Right lobe of liver (tissue), 6 donors: ENCODE data around the gene HEXIM2. TPM values are rescaled to one million over a fixed set of nuclear protein-coding genes. Genes with fewer than 3 reads are reported as not detected.

Experiments used
- ATAC-seq, 4 donors: fragments of 200-7000 bp; cut with Tn5 transposase; one replicate each; pipeline ENCODE4 v1.9.1; 2020; ENCODE audit warnings: mild to moderate bottlenecking in 4 of 4, moderate library complexity in 4 of 4
- DNase-seq, 3 donors: peaks; one replicate each; pipeline ENCODE4 v3.0.0-alpha.2; 2020
- H3K27ac ChIP-seq, 3 donors: fragments of 200-600 bp; one replicate each; pipeline ENCODE4 v1.8.0; 2022
- H3K27me3 ChIP-seq, 2 donors: fragments of 200-600 bp; one replicate each; pipeline ENCODE4 v1.8.0; 2022
- H3K36me3 ChIP-seq, 4 donors: fragments of 200-600 bp; sonication (generic) in 1 of 4; one replicate each; pipeline versions ENCODE4 v1.5.1 to v1.8.0; 2017 to 2022; ENCODE audit warnings: control low read depth in 1 of 4
- H3K4me1 ChIP-seq, 4 donors: fragments of 200-600 bp; sonication (generic) in 1 of 4; one replicate each; pipeline versions ENCODE4 v1.5.1 to v1.8.0; 2017 to 2022; ENCODE audit warnings: control low read depth in 1 of 4
- H3K4me3 ChIP-seq, 3 donors: fragments of 200-600 bp; one replicate each; pipeline ENCODE4 v1.8.0; 2022
- H3K9me3 ChIP-seq, 4 donors: fragments of 200-600 bp; sonication (generic) in 1 of 4; one replicate each; pipeline versions ENCODE4 v1.5.1 to v1.8.0; 2017 to 2022; ENCODE audit warnings: control low read depth in 1 of 4
- CTCF ChIP-seq, 4 donors: fragments of 200-600 bp in 3 of 4; fragments of 450-650 bp in 1 of 4; IDR thresholded peaks; one replicate each; pipeline versions ENCODE4 v1.5.1 to v1.8.0; 2016 to 2022; ENCODE audit warnings: antibody characterized with exemption in 4 of 4, mild to moderate bottlenecking in 2 of 4
- POLR2A ChIP-seq: fragments of 450-650 bp; IDR thresholded peaks from one replicate; pipeline ENCODE4 v1.6.1; 2017; ENCODE audit warnings: antibody characterized with exemption, mild to moderate bottlenecking
- WGBS: methylation state at CpG from one replicate; pipeline ENCODE4 v1.1.6; 2018; ENCODE audit warnings: low coverage, low lambda C conversion rate; ENCODE audit not compliant: insufficient coverage; ENCODE audit errors: missing lambda C conversion rate; 5-methylcytosine and 5-hydroxymethylcytosine counted together
- intact Hi-C, 2 donors: fragments of 100-400 bp; cut with DNase I; formaldehyde crosslinking; loops; one replicate each; pipeline versions ENCODE4 v1.11.2 to v1.14.1; 2022
- total RNA-seq, 6 experiments: library from RNA; depleted of rRNA in 2 of 6; stranded (reverse); fragments of >200 nt in 2 of 6; fragmentation: NEBNext Ultra II Directional in 3 of 6; extraction: Animal tissue kit (Norgen Biotek cat#: 25700) in 3 of 6; gene quantifications; one replicate each; pipeline versions ENCODE4 v1.1.0 to v1.2.4, GENCODE V29; 2016 to 2023
- donor health status: DM: no; HTN: yes; CAD: no.
- donor health status: DM: no; HTN: no; CAD: no.
- donor health status: DM: no; HTN: no; CAD: no.
- donor health status: DM: no; HTN: yes; CAD: no.
- donor health status: DM: no; HTN: yes; CAD: no.

Gene HEXIM2
- total RNA-seq, 6 experiments from 2014 or later, result 2.6 to 13.5 (median 5.4) TPM

- no peaks in the 10 kb centered on the region for H3K27me3 ChIP-seq
- H3K4me1 ChIP-seq, result peaks cover 0 to 39% (median 10%) of the 10 kb centered on the region in 4 donors
- peaks cover 0 to 15% (median 0%) of the 10 kb centered on the region in 4 donors for H3K36me3 ChIP-seq
- no peaks in the 10 kb centered on the region for H3K9me3 ChIP-seq
- no peak for ATAC-seq
- no peak for TF ChIP-seq POLR2A
- no peak for TF ChIP-seq CTCF (IDR thresholded peaks at IDR 0.05)
- intact Hi-C loops, result loop anchor here in 1 of 2 donors (5.0 kb wide), 1 partner anchor 58 kb away; no protein-coding TSS in a partner anchor
- WGBS, result no CpG with 5 or more reads among the region's 4 CpGs
- H3K4me3 ChIP-seq, result no peak overlapping the region
- DNase-seq, result peak in 2 of 3 donors; percentile 11 to 36
- H3K27ac ChIP-seq, result no peak overlapping the region
Observed at GRCh38 chr17:45139533-45139920, 22.1 kb upstream of the HEXIM2 start.

GRCh38 chr17:45143094-45143670, 18.5 kb upstream of the HEXIM2 start:
- TF ChIP-seq POLR2A (no peak), CTCF (IDR thresholded peaks at IDR 0.05) (no peak)
- Histone ChIP-seq H3K27ac (peak overlapping the region; percentile 67 to 90 (median 68)), H3K27me3 (no peaks in the 10 kb centered on the region), H3K4me3 (no peak overlapping the region), H3K36me3 (peaks cover 0 to 14% (median 0%) of the 10 kb centered on the region in 4 donors), H3K9me3 (no peaks in the 10 kb centered on the region), H3K4me1 (peaks cover 0 to 24% (median 10%) of the 10 kb centered on the region in 4 donors)
- DNase-seq (peak in 1 of 3 donors; percentile 46), ATAC-seq (no peak)
- intact Hi-C loops, result no loop called here
- no CpG with 5 or more reads among the region's 13 CpGs for WGBS

- H3K27me3 ChIP-seq, result no peaks in the 10 kb centered on the region
- WGBS, result 6% methylated on average over 13 of the region's 21 CpGs
- H3K36me3 ChIP-seq, result peaks cover 0 to 8% (median 0%) of the 10 kb centered on the region in 4 donors
- TF ChIP-seq POLR2A (no peak), CTCF (IDR thresholded peaks at IDR 0.05) (no peak)
- DNase-seq, result peak; percentile 72 to 91 (median 83)
- intact Hi-C loops, result no loop called here
- peaks cover 0 to 18% (median 7%) of the 10 kb centered on the region in 4 donors for H3K4me1 ChIP-seq
- H3K9me3 ChIP-seq, result no peaks in the 10 kb centered on the region
- peak; percentile 2 to 18 (median 5) for ATAC-seq
- H3K27ac ChIP-seq, result peak overlapping the region; percentile 67 to 90 (median 68)
- peak overlapping the region; percentile 30 to 54 (median 47) for H3K4me3 ChIP-seq
Observed at GRCh38 chr17:45143767-45144198, 17.9 kb upstream of the HEXIM2 start.

- WGBS, result 3% methylated on average over 20 of the region's 71 CpGs
- H3K9me3 ChIP-seq, result no peaks in the 10 kb centered on the region
- H3K36me3 ChIP-seq, result peaks cover 0 to 8% (median 0%) of the 10 kb centered on the region in 4 donors
- H3K27ac ChIP-seq, result peak overlapping the region; percentile 67 to 90 (median 68)
- TF ChIP-seq POLR2A (peak; percentile 45), CTCF (IDR thresholded peaks at IDR 0.05) (no peak)
- intact Hi-C loops, result no loop called here
- H3K4me1 ChIP-seq, result peaks cover 0 to 17% (median 4%) of the 10 kb centered on the region in 4 donors
- DNase-seq (peak; percentile 66 to 73 (median 70)), ATAC-seq (peak; percentile 6 to 34 (median 18))
- H3K27me3 ChIP-seq, result no peaks in the 10 kb centered on the region
- H3K4me3 ChIP-seq, result peak overlapping the region; percentile 30 to 54 (median 47)
Observed at GRCh38 chr17:45144199-45145034, 17.3 kb upstream of the HEXIM2 start.
